ENCODE results near the gene DOCK3.

DNA sequence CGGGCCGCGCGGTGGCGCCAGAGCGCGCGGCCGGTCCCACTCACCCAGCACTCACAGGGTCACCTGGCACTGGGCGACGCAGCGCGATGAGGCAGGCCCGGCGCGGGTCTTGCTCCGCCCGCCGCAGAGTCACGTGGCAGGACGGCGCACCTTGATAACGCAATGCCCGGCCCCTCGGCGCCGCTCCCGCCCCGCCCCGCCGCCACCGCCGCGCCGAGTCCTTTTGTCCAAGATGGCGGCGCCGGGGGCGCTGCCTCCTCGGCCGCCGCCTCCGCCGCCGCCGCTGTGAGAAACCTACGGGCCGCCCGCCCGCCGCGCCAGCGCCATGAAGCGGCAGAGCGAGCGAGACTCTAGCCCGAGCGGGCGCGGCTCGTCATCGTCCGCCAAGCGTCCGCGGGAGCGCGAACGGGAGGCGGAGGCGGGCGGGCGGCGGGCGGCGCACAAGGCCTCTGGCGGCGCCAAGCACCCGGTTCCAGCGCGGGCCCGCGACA is 716.4 kb downstream of the DOCK3 start, which contains the start of gene RBM15B:
- TF ChIP-seq POLR2AphosphoS5 (IDR thresholded peaks at IDR 0.05): peak; percentile 71 to 89
- TF ChIP-seq, protein P1, sequence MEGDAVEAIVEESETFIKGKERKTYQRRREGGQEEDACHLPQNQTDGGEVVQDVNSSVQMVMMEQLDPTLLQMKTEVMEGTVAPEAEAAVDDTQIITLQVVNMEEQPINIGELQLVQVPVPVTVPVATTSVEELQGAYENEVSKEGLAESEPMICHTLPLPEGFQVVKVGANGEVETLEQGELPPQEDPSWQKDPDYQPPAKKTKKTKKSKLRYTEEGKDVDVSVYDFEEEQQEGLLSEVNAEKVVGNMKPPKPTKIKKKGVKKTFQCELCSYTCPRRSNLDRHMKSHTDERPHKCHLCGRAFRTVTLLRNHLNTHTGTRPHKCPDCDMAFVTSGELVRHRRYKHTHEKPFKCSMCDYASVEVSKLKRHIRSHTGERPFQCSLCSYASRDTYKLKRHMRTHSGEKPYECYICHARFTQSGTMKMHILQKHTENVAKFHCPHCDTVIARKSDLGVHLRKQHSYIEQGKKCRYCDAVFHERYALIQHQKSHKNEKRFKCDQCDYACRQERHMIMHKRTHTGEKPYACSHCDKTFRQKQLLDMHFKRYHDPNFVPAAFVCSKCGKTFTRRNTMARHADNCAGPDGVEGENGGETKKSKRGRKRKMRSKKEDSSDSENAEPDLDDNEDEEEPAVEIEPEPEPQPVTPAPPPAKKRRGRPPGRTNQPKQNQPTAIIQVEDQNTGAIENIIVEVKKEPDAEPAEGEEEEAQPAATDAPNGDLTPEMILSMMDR (IDR thresholded peaks at IDR 0.05): peak; percentile 84 to 98 (median 97)
- TF ChIP-seq EP300 (IDR thresholded peaks at IDR 0.05): no peak
